Hematopoietic multipotent progenitor cell treated with erythropoietin and hydrocortisone succinate and interleukin-3 and kit ligand, for 17 days (in vitro differentiated cells): ENCODE results near the gene RND2.
"Not testable (repeated sequence)": the region's sequence is repeated elsewhere in the genome, so short reads cannot be mapped to it uniquely, and the experiment has no call there.

ENCODE experiments used
- DNase-seq: peaks from one replicate; pipeline ENCODE4 v3.0.0-alpha.2; 2015; ENCODE audit warnings: low spot score

Gene RND2

GRCh38 chr17:43027091-43028032, 2.3 kb downstream of the RND2 start:
- DNase-seq: no peak

DNA sequence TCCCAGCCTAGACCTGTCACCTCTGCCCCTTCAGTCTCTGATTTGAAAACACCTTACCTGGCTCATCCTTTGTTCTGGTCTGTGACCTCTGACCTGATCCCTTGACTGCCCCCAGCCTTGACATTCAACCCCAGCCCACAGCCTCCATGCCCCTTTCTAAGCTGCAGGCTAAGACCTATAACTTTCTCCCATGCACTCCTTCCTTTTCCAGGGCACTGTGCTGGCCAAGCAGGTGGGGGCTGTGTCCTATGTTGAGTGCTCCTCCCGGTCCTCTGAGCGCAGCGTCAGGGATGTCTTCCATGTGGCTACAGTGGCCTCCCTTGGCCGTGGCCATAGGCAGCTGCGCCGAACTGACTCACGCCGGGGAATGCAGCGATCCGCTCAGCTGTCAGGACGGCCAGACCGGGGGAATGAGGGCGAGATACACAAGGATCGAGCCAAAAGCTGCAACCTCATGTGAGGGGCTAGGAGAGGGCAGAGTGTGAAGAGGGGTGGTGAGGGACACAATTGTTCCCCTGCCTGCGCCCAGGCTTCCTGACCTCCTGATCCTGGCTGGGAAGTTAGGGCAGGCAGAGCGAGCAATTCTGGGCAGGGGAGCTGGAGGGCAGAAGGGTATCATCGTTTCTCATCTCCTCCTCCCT, 3.3 kb downstream of the RND2 start:
- DNase-seq: no peak

GRCh38 chr17:43030137-43030767, 5.2 kb downstream of the RND2 start:
- no peak for DNase-seq

DNA sequence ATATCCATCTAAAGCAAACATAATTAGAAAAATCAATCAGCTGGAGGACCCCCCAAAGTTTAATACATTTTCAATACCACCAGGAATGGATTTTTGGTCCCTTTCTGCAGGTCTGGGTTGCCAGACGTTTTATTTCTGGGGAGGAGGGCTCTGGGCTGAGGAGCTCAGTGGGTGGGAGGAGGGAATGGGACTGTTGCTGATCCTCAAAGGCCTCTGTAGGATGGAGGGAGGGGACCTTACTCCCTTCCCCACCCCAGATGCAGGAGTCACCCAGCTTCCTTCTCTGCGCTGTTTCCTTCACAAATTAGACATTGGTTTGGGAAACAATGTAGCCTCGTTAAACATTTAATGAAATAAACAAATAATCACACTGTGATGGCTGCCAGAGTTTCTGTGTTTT, 6.6 kb downstream of the RND2 start:
- no peak for DNase-seq

- no peak for DNase-seq
These were observed 9.2 kb downstream of the RND2 start for GRCh38 chr17:43033948-43034881.

GRCh38 chr17:43034894-43035293, 9.9 kb downstream of the RND2 start:
- DNase-seq: no peak

GRCh38 chr17:43039646-43040045, 14.6 kb downstream of the RND2 start:
- no peak for DNase-seq

- no peak for DNase-seq
These were observed 15.6 kb downstream of the RND2 start for GRCh38 chr17:43040655-43041054.

- DNase-seq: no peak
These were observed 17.1 kb downstream of the RND2 start for GRCh38 chr17:43042025-43042628.

GRCh38 chr17:43043307-43043706, 18.3 kb downstream of the RND2 start:
- no peak for DNase-seq

DNA sequence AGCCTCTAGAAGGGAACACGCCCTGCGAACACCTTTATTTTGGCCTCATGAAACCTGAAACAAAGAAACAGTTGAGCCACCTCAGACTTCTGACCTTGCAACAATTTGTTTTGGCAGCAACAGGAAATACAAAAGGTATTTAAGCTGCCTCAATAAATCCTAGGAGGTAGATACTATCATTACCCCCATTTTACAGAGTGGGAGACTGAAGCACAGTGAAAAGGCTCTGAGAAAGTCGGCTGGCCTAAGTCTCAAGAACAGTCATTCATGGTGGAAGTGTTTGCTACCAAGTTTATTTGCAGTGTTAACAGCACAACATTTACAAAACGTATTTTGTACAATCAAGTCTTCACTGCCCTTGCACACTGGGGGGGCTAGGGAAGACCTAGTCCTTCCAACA, 19.0 kb downstream of the RND2 start:
- no peak for DNase-seq

GRCh38 chr17:43051969-43052368, 26.9 kb downstream of the RND2 start:
- DNase-seq: no peak

- DNase-seq: not testable (repeated sequence)
These were observed 28.0 kb downstream of the RND2 start for GRCh38 chr17:43053008-43053407.

DNA sequence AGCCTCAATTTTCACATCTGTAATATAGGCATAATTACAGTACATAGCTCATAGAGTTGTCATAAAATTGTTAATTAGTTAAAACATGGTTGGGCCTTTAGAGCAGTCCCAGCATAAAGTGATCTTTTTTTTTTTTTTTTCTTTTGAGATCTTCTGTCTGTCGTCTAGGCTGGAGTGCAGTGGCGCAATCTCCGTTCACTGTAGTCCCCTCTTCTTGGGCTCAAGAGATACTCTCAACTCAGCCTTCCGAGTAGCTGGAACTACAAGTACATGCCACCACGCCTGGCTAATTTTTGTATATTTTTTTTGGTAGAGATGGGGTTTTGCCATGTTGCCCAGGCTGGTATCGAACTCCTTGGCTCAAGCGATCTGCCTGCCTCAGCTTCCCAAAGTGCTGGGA, 31.0 kb downstream of the RND2 start:
- no peak for DNase-seq

DNA sequence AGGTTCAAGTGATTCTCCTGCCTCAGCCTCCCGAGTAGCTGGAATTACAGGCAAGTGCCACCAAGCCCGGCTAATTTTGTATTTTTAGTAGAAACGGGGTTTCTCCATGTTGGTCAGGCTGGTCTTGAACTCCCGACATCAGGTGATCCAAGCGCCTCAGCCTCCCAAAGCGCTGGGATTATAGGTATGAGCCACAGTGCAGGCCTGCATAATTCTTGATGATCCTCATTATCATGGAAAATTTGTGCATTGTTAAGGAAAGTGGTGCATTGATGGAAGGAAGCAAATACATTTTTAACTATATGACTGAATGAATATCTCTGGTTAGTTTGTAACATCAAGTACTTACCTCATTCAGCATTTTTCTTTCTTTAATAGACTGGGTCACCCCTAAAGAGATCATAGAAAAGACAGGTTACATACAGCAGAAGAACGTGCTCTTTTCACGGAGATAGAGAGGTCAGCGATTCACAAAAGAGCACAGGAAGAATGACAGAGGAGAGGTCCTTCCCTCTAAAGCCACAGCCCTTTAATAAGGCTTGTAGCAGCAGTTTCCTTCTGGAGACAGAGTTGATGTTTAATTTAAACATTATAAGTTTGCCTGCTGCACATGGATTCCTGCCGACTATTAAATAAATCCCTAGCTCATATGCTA, 38.1 kb downstream of the RND2 start:
- no peak for DNase-seq

DNA sequence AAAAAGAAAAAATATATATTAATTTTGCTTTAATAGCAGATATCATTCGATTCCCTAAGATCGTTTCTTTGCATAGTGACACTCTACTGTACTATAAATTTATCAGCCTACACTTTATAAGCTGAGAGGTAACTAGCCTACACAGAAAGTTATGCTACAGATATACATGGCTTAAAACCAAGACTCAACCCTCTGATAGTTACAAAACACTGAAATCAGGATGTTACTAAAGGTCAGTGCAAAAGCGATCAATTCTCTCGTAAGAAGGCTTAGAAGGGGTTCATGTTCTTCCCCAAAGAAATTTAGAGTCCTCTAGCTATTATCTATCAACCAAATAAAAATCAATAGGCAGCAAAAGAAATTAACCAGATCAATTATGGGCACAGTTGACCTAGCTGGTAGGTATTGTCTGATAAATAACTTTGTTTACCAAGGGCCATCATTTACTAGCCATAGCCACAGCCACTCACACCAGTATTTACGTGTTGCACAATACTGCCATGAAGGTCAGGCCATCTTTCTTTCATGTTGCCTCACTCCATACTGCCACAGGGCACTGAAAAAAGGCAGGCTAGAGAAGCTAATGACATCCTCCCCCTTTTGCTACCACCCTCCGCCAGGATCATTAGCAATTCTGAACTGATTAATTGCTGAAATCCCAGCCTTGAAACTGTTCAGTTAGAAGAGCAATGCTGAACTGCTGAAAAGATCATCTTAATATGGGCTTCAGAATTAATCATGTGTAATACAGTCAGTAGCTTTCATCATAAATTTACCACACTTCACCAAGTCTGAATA, 43.7 kb downstream of the RND2 start:
- DNase-seq: no peak

- DNase-seq: no peak
These were observed 44.4 kb downstream of the RND2 start for GRCh38 chr17:43069368-43069898.

DNA sequence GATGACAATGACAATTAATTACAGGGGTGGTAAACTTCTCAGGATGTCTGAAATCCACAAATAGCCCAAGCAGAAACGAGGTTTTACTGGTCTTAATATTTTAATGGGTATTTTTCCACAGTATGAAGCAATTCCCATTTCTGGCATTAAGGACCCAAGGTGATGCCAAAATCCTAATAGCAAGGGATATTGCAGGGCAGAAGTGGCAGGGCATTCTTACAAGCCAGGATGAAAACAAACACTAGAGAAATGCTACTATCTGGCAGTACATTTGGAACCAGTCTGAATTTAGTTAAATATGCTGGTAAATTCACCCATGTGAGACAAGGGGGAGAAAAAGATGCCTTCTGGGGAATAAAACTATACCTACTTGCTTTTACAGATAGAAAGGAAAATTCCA, 45.2 kb downstream of the RND2 start:
- DNase-seq: no peak

DNA sequence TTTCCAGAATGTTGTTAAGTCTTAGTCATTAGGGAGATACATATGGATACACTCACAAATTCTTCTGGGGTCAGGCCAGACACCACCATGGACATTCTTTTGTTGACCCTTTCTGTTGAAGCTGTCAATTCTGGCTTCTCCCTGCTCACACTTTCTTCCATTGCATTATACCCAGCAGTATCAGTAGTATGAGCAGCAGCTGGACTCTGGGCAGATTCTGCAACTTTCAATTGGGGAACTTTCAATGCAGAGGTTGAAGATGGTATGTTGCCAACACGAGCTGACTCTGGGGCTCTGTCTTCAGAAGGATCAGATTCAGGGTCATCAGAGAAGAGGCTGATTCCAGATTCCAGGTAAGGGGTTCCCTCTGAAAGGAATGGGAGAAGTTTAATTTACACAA, 45.8 kb downstream of the RND2 start:
- DNase-seq: no peak

- DNase-seq: no peak
These were observed 49.8 kb downstream of the RND2 start for GRCh38 chr17:43074869-43075268.
